Measurements from ENCODE around the gene ANTKMT.
"Not testable (repeated sequence)": the region's sequence is repeated elsewhere in the genome, so short reads cannot be mapped to it uniquely, and the experiment has no call there.

The ANTKMT gene

DNA sequence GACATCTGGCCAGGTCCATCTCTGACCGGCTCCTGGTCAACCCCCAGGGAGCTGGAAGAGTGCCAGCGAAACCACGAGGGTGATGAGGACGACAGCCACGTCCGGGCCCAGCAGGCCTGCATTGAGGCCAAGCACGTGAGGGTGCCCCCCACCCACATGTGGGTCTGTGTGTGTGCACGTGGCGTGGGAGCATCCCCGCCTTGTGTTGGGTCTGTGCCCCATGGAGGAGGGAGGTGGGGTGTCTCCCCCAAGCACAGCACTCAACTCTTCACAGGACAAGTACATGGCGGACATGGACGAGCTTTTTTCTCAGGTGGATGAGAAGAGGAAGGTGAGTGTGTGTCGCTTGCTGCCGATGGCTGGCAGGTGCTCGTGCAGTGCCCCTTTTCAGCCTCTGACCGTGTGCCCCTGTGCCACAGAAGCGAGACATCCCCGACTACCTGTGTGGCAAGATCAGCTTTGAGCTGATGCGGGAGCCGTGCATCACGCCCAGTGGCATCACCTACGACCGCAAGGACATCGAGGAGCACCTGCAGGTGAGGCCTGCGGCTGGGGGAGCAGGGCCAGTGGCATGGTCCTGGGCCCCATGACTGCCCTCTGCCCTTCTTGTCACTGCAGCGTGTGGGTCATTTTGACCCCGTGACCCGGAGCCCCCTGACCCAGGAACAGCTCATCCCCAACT, 39.1 kb upstream of the ANTKMT start:
- no peak for DNase-seq (ENCODE audit: low spot score)

DNA sequence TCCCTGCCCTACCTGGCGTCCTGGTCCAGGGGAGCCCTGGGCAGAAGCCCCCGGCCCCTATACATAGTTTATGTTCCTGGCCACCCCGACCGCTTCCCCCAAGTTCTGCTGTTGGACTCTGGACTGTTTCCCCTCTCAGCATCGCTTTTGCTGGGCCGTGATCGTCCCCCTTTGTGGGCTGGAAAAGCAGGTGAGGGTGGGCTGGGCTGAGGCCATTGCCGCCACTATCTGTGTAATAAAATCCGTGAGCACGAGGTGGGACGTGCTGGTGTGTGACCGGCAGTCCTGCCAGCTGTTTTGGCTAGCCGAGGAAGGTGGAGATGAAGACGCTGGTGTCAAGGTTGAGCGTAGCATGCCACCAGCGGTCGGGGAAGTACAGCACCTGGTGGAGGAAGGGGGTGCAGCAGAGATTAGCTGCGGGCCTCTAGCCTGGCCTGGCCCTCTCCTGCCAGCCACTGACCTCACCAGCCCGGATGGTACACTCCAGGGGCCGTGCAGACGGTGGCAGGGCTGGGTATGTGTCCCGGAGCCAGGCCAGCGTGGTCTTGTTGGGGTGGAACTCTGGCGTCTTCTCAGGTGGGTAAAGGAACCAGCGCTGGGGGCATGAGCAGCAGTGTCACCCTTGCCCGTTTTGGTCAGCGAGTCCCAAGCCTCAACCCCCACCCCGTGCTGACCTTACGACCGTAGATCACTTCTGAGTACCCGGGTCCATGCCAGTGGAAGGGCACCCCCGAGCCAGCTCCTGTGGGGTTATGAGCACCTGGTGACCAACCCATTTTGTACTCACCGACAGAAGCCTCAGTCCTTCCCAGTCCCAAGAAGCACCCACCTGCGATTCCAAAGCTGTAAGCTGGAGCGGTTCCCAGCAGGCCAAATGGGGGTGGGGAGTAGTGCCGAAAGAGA, 38.2 kb upstream of the ANTKMT start:
- DNase-seq (ENCODE audit: low spot score): no peak

DNA sequence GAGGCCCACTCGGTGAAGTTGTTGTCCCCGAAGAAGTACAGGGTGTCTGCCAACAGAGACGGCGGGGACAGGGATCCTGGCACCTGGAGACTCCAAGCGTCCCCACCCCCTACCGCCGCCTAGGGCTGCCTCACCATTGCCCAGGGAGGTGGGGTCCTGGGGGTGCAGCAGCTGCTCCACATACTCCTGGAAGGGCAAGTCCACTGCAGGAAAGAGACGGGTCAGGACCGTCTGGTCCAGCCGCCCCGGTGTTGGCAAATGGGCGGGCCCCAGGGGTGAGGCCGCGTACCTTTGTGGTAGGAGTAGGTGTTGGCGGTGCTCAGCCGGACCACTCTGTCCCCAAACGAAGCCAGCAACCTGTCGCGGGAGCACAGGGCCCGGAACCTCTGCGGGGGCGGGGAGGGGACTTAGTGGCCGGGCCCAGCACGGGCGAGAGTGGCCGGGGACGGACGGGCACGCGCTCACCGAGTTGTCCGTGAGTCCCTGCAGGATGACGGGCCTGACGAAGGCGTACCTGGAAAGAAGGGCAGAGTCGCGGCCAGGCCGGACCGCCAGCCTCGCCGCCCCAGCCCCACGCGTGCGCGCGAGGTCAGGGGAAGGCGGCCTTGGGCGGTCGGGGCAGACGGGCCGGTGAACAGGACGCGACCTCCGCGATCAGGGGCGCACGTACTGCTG, 37.4 kb upstream of the ANTKMT start:
- DNase-seq (ENCODE audit: low spot score): no peak

DNA sequence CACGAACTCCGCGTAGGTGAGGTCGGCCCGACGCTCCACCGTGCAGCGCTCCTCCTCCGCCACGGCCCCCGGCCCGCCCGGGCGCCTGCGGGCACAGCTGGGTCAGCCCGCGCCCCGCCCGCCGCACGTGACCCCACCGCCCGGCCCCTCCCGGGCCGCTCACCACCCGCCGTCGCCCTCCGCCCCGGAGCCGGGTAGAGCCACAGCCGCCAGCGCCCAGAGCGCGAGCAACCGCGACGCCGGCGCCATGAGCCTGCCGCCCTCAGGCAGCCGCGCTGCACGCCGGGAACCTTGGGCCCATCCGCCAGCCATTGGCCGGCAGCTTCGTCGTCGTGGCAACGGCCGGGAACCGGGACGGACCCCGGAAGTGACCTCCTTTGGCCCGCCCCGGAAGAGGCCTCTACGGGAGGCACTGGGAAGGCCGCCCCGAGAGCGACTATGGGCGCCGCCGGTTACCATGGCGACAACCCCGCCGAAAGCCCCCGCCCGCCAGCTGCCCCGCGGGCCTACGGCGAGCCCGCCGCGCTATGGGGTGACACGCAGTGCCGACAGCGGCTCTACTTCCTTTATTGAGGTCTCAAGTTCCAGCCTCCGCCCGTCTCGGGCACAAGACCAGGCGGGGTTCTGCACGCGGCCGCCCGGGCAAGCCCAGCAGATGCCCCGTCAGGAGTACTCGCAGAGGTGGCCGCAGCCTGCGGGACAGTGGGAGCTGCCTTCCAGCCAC, 36.7 kb upstream of the ANTKMT start, which contains the start of gene JMJD8:
Gene JMJD8, minus strand, starts transcription at position 264 of the 724 bp plus-strand sequence. Its CDS starts 15 bp downstream, at position 249.
- DNase-seq (ENCODE audit: low spot score): peak; percentile 94

DNA sequence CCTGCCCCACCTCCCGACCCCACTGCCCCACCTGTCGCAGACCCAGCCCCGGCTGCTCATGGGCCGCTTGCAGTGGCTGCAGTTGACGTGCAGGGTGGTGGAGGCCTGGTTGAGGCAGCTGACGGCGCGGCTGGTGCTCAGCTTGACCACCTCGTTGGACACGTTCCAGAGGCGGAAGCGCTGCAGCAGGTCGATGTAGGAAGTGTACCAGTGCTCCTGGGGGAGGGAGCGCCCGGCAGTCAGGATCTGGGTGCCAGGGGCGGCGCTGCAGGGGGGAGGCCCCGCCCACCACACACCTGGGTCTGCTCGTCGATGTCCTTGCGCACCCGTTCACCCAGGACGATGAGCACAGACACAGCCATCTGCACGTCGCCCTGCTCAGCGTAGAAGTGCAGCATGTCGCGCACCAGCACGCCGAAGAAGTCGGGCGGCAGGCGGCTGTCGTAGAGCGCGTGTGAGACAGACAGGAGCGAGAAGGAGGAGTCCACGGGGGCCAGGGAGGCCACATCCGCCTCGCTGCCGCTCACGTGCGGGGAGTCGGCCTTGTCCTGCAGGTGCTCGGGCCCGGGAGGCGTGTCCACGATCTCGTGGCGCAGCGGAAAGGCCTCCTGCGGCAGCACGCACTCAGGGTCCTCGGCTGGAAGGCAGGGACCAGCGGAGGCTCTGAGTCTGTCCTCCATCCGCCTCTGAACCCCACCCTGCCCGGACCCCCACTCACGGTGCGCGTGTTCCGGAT, 35.8 kb upstream of the ANTKMT start:
- no peak for DNase-seq (ENCODE audit: low spot score)

- no peak for DNase-seq (ENCODE audit: low spot score)
Observed at GRCh38 chr16:685967-686366, 35.0 kb upstream of the ANTKMT start.

- no peak for DNase-seq (ENCODE audit: low spot score)
Observed at GRCh38 chr16:686459-687260, 34.3 kb upstream of the ANTKMT start.

GRCh38 chr16:687499-687898, 33.4 kb upstream of the ANTKMT start:
- no peak for DNase-seq (ENCODE audit: low spot score)

DNA sequence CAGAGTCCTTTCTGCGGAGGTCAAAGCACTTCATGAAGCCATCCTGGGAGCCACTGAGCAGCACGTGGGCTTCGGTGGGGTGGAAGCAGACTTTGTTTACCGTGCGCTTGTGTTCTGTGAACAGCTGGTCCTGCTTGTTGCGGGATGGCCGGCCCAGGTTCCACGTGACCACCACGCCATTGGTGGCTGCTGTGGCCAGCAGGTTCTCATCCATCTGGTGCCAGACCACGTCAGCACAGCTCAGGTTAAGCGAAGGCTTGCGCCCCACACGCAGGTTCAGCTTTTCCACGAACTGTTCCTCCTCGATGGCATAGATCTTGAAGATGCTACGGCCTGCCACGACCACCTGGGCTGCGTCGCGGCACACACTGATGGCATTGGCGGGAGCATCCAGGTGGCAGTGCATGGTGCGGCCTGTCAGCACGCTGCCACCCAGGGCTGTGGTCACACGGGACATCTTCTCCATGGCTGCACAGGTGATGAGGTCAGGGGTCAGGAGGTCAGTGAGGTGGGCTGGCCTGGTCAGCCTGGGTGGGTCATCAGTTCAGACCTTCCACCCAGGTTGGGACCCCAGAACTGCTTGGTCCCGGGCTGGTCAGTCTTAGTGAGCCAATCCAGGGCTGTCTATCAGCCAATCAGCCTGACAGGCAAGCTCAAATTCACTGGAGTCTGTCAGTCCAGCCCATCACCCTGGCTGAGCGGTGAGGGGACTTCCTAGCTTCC, 31.6 kb upstream of the ANTKMT start:
- DNase-seq (ENCODE audit: low spot score): no peak

DNA sequence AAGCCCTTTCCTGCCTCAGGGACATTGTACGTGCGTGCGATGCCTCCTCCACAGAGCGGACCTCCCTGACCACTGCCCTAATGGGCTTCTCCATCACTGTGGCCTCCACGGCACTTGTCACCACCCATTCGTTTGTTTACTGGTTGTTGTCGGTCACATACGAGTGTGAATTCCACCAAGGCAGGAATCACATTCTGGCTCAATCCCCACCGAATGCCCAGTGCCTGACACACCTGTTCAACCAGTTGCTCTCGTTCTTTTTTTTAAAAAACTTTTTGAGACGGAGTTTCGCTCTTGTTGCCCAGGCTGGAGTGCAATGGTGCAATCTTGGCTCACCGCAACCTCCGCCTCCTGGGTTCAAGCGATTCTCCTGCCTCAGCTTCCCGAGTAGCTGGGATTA, 29.7 kb upstream of the ANTKMT start:
- DNase-seq (ENCODE audit: low spot score): not testable (repeated sequence)

DNA sequence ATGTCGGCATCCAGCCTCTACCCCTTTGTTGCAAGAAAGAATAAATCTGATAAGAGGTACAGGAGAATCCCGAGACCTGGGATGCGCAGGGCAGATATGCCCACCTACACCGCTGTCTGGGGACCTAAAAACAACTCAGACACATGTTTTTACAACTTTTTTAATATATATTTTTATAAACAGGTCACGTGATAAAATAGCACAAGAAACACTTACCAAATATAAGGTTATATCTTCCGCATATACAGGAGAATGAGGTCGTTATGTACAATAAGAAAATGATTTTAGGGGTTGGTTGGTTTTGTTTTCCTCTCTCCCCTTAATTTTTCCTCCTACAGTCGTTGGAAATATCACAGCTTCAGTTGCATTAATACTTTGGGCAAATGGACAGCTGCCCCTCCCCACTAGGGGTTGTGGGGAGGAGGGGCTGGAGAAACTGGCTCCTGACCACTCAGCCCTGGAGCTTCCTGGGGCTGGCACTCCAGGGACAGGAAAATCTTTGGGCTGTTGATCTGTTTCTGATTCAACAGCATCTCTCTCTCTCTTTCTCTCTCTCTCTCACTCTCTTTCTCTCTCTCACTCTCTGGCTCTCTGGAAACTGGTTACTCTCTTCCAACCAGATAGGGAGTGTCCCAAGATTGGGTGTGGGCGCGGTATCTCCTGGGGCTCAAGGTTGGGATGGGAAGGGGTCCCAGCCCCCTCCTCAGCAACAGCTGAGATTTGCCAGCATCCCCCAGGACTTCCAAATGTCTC, 28.4 kb upstream of the ANTKMT start:
- no peak for DNase-seq (ENCODE audit: low spot score)

- DNase-seq (ENCODE audit: low spot score): no peak
Observed at GRCh38 chr16:693364-693763, 27.6 kb upstream of the ANTKMT start.

DNA sequence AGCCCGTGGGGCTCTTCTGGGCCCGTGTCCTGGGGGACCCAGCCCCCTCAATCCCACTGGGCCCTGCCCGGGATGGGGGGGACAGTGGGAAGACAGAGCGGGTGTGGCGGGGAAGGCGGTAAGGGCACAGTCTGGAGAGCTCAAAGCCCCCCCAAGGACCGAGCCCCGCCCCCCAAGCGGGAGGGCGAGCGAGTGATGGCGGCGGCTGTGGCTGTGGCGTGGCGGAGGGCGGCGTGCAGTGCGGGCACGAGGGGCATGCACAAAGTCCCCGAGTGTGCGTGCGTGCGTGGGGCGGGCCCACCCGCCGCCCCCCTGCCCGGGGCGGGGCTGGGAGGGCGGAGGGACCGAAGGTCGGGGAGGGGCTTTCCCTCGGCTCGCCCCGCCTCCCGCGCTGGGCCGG, 27.2 kb upstream of the ANTKMT start:
- DNase-seq (ENCODE audit: low spot score): no peak

- DNase-seq (ENCODE audit: low spot score): no peak
Observed at GRCh38 chr16:694187-694862, 26.6 kb upstream of the ANTKMT start.

DNA sequence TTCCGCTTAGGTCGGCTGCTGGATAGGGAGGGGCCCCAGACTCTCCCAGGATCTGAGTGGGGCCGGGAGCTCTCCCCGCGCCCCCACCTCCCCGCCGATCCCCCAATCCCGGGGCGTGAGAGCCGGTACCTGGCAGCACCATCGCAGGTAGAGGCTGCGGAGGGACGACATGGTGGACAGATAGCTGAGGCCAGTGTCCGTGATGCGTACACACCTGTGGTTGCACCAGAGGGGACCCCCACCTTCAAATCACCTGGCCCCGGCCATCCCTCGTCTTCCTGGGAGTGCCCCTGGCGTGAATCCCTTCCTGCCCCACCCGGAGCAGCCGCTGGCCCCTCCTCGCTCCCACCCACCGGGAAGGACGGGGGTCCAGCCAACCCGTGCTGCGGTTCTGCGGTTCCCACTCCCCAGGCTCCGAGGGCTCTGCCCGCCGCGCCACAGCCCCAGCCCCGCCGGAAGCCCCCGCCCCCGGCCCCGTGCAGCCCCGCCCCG, 26.0 kb upstream of the ANTKMT start:
- no peak for DNase-seq (ENCODE audit: low spot score)

DNA sequence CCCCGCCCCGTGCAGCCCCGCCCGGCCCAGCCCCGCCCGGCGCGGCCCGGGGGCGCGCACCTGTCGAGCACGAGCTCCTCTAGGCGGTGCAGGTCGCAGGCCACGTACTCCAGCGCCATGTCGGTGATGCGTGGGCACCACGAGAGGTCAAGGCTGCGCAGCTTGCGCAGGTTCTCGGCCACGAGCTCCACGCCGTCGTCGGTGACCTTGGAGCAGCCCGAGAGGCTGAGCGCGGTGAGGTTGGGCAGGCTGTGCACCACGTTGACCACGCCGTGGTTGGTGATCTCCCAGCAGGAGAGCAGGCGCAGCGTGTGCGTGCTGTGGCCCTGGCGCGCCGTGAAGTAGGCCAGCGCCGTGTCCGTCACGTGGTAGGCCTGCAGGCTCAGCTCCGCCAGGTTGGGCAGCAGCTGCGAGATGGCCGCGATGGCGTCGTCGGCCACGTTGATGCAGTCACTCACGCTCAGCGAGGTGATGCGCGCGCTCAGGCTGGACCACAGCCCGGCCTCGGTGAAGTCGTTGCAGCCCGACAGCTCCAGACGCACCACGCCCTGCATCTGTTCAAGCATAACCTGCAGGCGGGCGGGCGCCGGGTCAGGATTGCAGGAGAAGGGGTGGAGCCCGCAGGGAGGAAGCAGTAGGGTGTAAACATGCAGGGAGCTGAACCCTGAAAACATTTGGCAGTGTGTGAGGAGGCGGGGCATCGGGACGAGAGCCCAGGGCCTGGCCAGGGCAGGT, 25.4 kb upstream of the ANTKMT start:
- DNase-seq (ENCODE audit: low spot score): no peak

DNA sequence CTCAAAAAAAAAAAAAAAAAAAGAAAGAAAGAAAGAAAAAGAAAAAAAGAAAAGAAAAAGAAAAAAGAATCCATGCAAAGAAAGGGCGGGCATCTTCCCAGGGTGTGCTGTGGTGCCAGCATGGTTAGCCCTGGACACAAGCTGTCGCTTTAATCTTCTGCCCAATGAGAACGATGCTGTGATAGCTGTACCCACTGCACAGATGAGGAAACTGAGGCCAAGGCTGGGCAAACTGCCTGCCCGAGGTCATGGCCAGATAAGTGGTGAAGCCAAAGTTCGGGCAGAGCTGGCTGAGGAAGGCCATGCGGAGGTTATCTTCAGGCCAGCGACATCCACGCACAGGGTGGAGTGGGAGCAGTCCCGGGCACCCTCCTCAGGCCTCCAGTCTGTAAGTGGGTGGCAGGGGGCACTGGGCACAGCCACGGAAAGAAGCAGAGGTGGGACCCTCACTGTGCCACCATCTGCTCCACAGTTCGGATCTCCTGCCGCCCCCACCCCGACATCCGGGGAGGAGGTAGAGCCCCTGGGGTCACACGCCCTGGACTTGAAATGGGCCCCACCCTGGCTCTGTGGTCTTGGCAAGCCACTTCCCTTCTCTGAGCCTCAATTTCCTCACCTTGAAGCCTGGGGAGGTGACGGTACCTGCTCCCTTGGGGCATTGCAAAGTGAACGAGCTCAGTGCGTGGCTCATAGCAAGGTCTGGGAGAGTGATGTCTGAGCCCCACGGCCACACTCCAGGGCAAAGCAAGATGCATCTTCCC, 21.9 kb upstream of the ANTKMT start:
- no peak for DNase-seq (ENCODE audit: low spot score)

Measured in globus pallidus (tissue), 1 donor.